ENCODE measurements around the gene PTPRK. TPM values are rescaled to one million over a fixed set of nuclear protein-coding genes. Genes with fewer than 3 reads are reported as not detected.

Gene PTPRK
- total and polyA plus RNA-seq, 9 of the 15 experiments (the other 6 are each of a cell fraction or from before 2014, with no cell fraction given) = 0.04 to 0.51 TPM; not detected in 7

DNA sequence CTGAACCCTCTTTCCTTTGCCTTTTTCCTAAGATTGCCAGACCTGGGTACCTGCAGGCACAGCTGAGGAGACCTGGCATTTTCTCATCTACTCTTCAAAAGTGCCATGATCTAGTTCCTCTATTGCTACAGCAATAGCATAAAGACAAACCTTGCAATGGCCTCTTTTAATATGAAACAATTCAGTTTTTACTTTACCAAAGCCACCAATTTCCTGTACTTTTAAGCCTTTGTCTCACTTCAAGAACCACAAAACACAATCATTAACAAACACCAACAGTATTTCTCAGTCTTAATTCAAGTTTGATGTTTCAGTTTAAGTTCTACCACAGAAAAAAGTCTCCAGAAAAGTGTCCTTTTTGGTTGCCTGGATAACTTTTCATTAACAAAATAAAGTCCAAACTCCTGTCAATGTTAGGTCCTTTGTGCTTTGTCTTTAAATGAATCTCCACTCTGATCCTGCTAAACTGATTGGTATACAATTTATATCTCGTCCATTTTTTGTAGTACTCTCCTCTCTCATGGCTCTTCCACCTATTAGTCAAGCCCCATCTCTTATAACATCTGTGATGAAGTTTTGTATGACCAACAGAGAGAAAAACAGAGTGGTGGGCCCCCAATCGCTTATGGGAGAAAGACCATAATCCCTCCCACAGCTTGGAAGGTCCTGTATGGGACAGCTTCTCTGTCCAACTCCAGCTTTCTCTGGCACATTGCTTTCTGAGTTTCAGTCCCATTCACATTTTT lies 569.1 kb downstream of the PTPRK start (continued):
- TF ChIP-seq GMEB1 (CRISPR knock-in tag; IDR thresholded peaks at IDR 0.05) = no peak
- no peak for TF ChIP-seq TAF9B (IDR thresholded peaks at IDR 0.05; ENCODE audit: partially characterized antibody)
- TF ChIP-seq U2AF2 (optimal IDR thresholded peaks at IDR 0.05; ENCODE audit: low read depth, low read length) = no peak
- no peak for TF ChIP-seq CBX3 (IDR thresholded peaks at IDR 0.05; ENCODE audit: borderline replicate concordance in 1 of 2, low read length in 2 of 2)

DNA sequence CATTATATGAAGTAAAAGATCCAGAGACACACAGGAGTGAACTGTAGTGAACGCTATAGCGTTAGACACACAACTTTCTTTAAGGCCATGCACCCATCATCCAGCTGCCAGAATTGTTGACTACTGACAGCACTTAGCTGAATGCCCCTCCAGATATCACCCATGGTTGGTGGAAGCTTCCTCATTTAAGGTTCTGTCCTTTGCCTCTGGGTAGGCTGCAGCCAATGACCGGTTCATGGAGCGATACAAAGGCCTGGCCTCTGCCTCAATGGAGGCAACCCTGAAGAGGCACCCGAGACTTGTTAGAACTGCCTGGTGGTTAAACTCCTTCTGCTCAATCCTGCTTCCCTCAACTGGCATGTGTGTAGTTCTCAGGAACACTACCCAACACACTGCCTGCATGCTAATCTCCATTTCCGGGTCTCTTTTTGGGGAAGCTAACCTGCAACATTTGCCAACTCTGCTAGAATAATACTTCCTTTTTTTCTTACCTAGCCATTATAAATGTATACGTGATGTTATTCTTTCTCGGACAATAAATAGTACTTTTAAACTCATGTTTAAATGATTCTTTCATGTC lies 569.7 kb downstream of the PTPRK start:
- no peak overlapping the region for H3K27ac ChIP-seq (ENCODE audit: extremely low read depth, low read depth, low read length)
- no TSS peak for BruUV-seq (replicated peaks)
- H3K79me2 ChIP-seq (ENCODE audit: control insufficient read depth, insufficient read depth, low read length) = no peaks in the 10 kb centered on the region
- DNase-seq (ENCODE audit: extremely low read depth in 1 of 4, low spot score in 3 of 4) = no peak
- H3K27me3 ChIP-seq (ENCODE audit: control insufficient read depth in 2 of 2, insufficient read depth in 2 of 2, low read length in 2 of 2) = no peaks in the 10 kb centered on the region
- no peaks in the 10 kb centered on the region for H4K20me1 ChIP-seq (replicated peaks; ENCODE audit: control insufficient read depth, insufficient read depth, low read length)
- no peak overlapping the region for H3K4me2 ChIP-seq (ENCODE audit: insufficient read depth, low read length)
- intact Hi-C loops (cut with micrococcal nuclease) (no loop called here), in situ Hi-C loops (cut with MboI) (no loop called here)
- no peak for FAIRE-seq
- no peak overlapping the region for H2AFZ ChIP-seq (ENCODE audit: low read depth, low read length)
- no peak overlapping the region for H3K4me3 ChIP-seq
- no peak overlapping the region for H3K9ac ChIP-seq (ENCODE audit: insufficient read depth in 1 of 2, low read depth in 2 of 2, low read length in 2 of 2)
- POLR2A ChIA-PET = no interaction called here
- CTCF ChIA-PET (ENCODE audit: low intra/inter-chr PET ratio) = no interaction called here
- WGBS (ENCODE audit: insufficient coverage, low coverage, missing lambda C conversion rate) = 0% methylated on average over 8 of the region's 8 CpGs
- no peaks in the 10 kb centered on the region for H3K9me3 ChIP-seq (replicated peaks; ENCODE audit: control insufficient read depth, insufficient read depth, low read depth, low read length)
- no peaks in the 10 kb centered on the region for H3K4me1 ChIP-seq (replicated peaks in 1 of 2; ENCODE audit: control insufficient read depth in 2 of 2, insufficient read depth in 2 of 2, low read length in 2 of 2)
- H3K9me1 ChIP-seq (ENCODE audit: control insufficient read depth, insufficient read depth, low read length) = no peaks in the 10 kb centered on the region
- no peak for ATAC-seq
- no peaks in the 10 kb centered on the region for H3K36me3 ChIP-seq (ENCODE audit: control insufficient read depth, insufficient read depth, low read length)
- TF ChIP-seq THAP12 (CRISPR knock-in tag; IDR thresholded peaks at IDR 0.05) (no peak), BACH1 (tag; IDR thresholded peaks at IDR 0.05) (no peak), PHF8 (IDR thresholded peaks at IDR 0.05; ENCODE audit: borderline replicate concordance, low read length) (no peak), KLF10 (CRISPR knock-in tag; IDR thresholded peaks at IDR 0.05) (no peak), KDM5B (IDR thresholded peaks at IDR 0.05; ENCODE audit: insufficient replicate concordance, low read depth, low read length) (no peak), ZNF212 (CRISPR knock-in tag; IDR thresholded peaks at IDR 0.05) (no peak), FOXA3 (CRISPR knock-in tag; conservative IDR thresholded peaks at IDR 0.05 in 1 of 2, IDR thresholded peaks at IDR 0.05 in 1 of 2) (no peak)
- TF ChIP-seq, protein P1, sequence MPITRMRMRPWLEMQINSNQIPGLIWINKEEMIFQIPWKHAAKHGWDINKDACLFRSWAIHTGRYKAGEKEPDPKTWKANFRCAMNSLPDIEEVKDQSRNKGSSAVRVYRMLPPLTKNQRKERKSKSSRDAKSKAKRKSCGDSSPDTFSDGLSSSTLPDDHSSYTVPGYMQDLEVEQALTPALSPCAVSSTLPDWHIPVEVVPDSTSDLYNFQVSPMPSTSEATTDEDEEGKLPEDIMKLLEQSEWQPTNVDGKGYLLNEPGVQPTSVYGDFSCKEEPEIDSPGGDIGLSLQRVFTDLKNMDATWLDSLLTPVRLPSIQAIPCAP (CRISPR knock-in tag; IDR thresholded peaks at IDR 0.05; ENCODE audit: borderline replicate concordance) = no peak

Measured in K562 (cell line).